HEK293T (cell line): Measurements from ENCODE around the gene TMEM131L.

ENCODE experiments used
- CTBP1 ChIP-seq: fragments of 450-650 bp; IDR thresholded peaks from 2 replicates; pipeline ENCODE4 v1.6.1; 2016; ENCODE audit warnings: borderline replicate concordance
- FOXK2 ChIP-seq: fragments of 450-650 bp; IDR thresholded peaks from 2 replicates; pipeline ENCODE4 v1.6.1; 2016; ENCODE audit warnings: mild to moderate bottlenecking
- TARDBP ChIP-seq: fragments of 450-650 bp; IDR thresholded peaks from 2 replicates; pipeline ENCODE4 v1.6.1; 2016

DNA sequence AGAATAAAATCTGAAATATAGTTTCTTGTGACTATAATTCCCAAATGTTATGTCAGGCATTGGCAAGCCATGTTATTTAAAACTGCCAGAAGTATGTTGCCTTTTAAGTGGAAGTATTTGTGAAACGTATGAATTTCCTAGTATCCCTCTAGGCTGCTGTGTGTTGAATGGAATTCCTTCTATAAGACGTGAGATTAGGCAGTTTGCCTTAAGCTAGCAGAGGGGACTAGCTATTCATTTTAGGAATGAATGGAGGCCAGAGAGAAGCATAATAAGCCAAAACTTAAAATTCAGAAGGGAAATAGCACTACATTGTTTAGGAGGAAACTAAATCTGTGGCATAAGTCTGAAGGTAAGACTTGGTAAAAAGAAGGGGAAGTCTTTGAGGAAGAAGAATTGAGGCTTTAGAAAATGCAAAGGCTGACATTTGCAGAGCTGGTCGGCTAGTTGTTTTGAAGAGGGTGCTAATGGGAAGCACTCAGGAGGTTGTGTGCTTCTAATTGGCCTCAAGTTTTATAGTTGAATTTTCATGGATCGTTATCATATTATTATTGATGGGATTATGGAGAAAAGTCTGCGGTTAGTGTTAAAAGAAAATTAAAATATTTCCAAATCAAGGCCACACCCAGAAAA is 57.1 kb downstream of the TMEM131L start:
- no peak for TF ChIP-seq TARDBP
- TF ChIP-seq FOXK2 = no peak
- no peak for TF ChIP-seq CTBP1
